Transverse colon (tissue), 4 donors: ENCODE results near the gene CDKN1B. TPM values are rescaled to one million over a fixed set of nuclear protein-coding genes. Genes with fewer than 3 reads are reported as not detected.

Experiments
- DNase-seq: peaks from one replicate; pipeline ENCODE4 v3.0.0-alpha.2; 2019
- H3K27ac ChIP-seq, 4 donors: fragments of 200-600 bp; sonication (generic); 2 replicates each; pipeline ENCODE4 v1.5.1; 2016 to 2018; ENCODE audit warnings: inconsistent platforms in 4 of 4
- H3K27me3 ChIP-seq: fragments of 200-600 bp; sonication (generic); 2 replicates; pipeline ENCODE4 v1.5.1; 2017; ENCODE audit warnings: inconsistent platforms
- H3K36me3 ChIP-seq, 4 donors: fragments of 200-600 bp; sonication (generic); 2 replicates each; pipeline ENCODE4 v1.5.1; 2017 to 2019; ENCODE audit warnings: inconsistent platforms in 4 of 4
- H3K4me1 ChIP-seq, 4 donors: fragments of 200-600 bp; sonication (generic); 2 replicates each; pipeline ENCODE4 v1.5.1; 2017 to 2020; ENCODE audit warnings: inconsistent platforms in 4 of 4
- H3K4me3 ChIP-seq, 4 donors: fragments of 200-600 bp; sonication (generic); 1 replicate in 1 of 4; 2 replicates in 3 of 4; pipeline versions ENCODE4 v1.5.1 to v1.6.1; 2017 to 2019; ENCODE audit warnings: inconsistent platforms in 4 of 4
- H3K9me3 ChIP-seq, 2 donors: fragments of 200-600 bp; sonication (generic); 2 replicates each; pipeline ENCODE4 v1.5.1; 2017 to 2019; ENCODE audit warnings: inconsistent platforms in 2 of 2
- CTCF ChIP-seq, 5 experiments: fragments of 200-600 bp in 3 of 5; fragments of 450-650 bp in 2 of 5; sonication (generic) in 3 of 5; IDR thresholded peaks; 1 replicate in 2 of 5; 2 replicates in 3 of 5; pipeline ENCODE4 v1.5.1; 2016 to 2017; ENCODE audit warnings: antibody characterized with exemption in 5 of 5, inconsistent platforms in 3 of 5, mild to moderate bottlenecking in 2 of 5, moderate library complexity in 1 of 5
- EP300 ChIP-seq: sonication (generic); formaldehyde crosslinking; IDR thresholded peaks from one replicate; pipeline ENCODE4 v1.6.1; 2017; ENCODE audit warnings: antibody characterized with exemption, low read depth
- POLR2A ChIP-seq: fragments of 450-650 bp; IDR thresholded peaks from one replicate; pipeline ENCODE4 v1.6.1; 2016; ENCODE audit warnings: antibody characterized with exemption, mild to moderate bottlenecking, moderate library complexity
- POLR2AphosphoS5 ChIP-seq, 3 donors: sonication (generic); formaldehyde crosslinking; IDR thresholded peaks; one replicate each; pipeline ENCODE4 v1.6.1; 2016; ENCODE audit warnings: antibody characterized with exemption in 3 of 3
- WGBS, 2 donors: methylation state at CpG; one replicate each; pipeline ENCODE4 v1.1.5; 2018; ENCODE audit warnings: low coverage in 1 of 2; 5-methylcytosine and 5-hydroxymethylcytosine counted together
- in situ Hi-C, 4 donors: fragments of 200-750 bp; cut with MboI; loops; one replicate each; pipeline versions ENCODE4 v1.15.0 to v1.15.1; 2017; ENCODE audit warnings: low sequenced_read_pairs in 3 of 4, low pct_ligation_motif_present in 1 of 4, low pct_unique_long_range_greater_than_20kb in 1 of 4
- intact Hi-C: fragments of 100-400 bp; cut with DNase I; formaldehyde crosslinking; loops from one replicate; pipeline ENCODE4 v1.15.1; 2023; ENCODE audit warnings: low total_unique reads
- small RNA-seq, 4 donors: library from RNA; depleted of rRNA; stranded (forward); fragments of <200 nt; gene quantifications; one replicate each; pipeline ENCODE3, GENCODE V24; 2016
- total RNA-seq, 4 donors: library from RNA; depleted of rRNA; stranded (reverse); fragments of >200 nt; gene quantifications; one replicate each; pipeline ENCODE4 v1.1.0, GENCODE V29; 2016

CDKN1B gene
- total RNA-seq, 4 donors from 2014 or later = 14.1 to 58.3 (median 54.1) TPM

GRCh38 chr12:12757121-12757520 is 40.0 kb downstream of the CDKN1B start:
- Histone ChIP-seq H3K4me3 (no peak overlapping the region), H3K36me3 (no peaks in the 10 kb centered on the region), H3K27ac (no peak overlapping the region), H3K9me3 (no peaks in the 10 kb centered on the region), H3K27me3 (no peaks in the 10 kb centered on the region), H3K4me1 (no peaks in the 10 kb centered on the region)
- 40 to 73% methylated on average over 1 to 2 of the region's 2 CpGs for WGBS, 2 donors
- TF ChIP-seq CTCF (IDR thresholded peaks at IDR 0.05) (no peak), EP300 (no peak), POLR2A (no peak), POLR2AphosphoS5 (IDR thresholded peaks at IDR 0.05) (no peak)
- DNase-seq = no peak
- intact Hi-C loops (no loop called here), in situ Hi-C loops (no loop called here)

GRCh38 chr12:12759234-12759915 is 42.2 kb downstream of the CDKN1B start:
- no peaks in the 10 kb centered on the region for H3K36me3 ChIP-seq
- no peak overlapping the region for H3K4me3 ChIP-seq
- H3K27me3 ChIP-seq = no peaks in the 10 kb centered on the region
- WGBS, 2 donors = 93 to 99% methylated on average over 7 of the region's 7 CpGs
- H3K4me1 ChIP-seq = no peaks in the 10 kb centered on the region
- intact Hi-C loops (no loop called here), in situ Hi-C loops (no loop called here)
- DNase-seq = no peak
- TF ChIP-seq CTCF (IDR thresholded peaks at IDR 0.05) (no peak), POLR2A (no peak), POLR2AphosphoS5 (IDR thresholded peaks at IDR 0.05) (no peak), EP300 (no peak)
- no peaks in the 10 kb centered on the region for H3K9me3 ChIP-seq
- H3K27ac ChIP-seq = no peak overlapping the region

GRCh38 chr12:12764824-12765223 is 47.7 kb downstream of the CDKN1B start:
- no peak for DNase-seq
- in situ Hi-C loops = no loop called here
- Histone ChIP-seq H3K27ac (no peak overlapping the region), H3K27me3 (no peaks in the 10 kb centered on the region), H3K4me3 (no peak overlapping the region), H3K36me3 (no peaks in the 10 kb centered on the region), H3K4me1 (no peaks in the 10 kb centered on the region), H3K9me3 (no peaks in the 10 kb centered on the region)
- TF ChIP-seq EP300 (no peak), CTCF (IDR thresholded peaks at IDR 0.05) (no peak), POLR2A (no peak)
- intact Hi-C loops = no loop called here

- Histone ChIP-seq H3K36me3 (no peaks in the 10 kb centered on the region), H3K27me3 (no peaks in the 10 kb centered on the region), H3K27ac (no peak overlapping the region), H3K9me3 (no peaks in the 10 kb centered on the region), H3K4me1 (no peaks in the 10 kb centered on the region), H3K4me3 (no peak overlapping the region)
- WGBS, 2 donors = 95 to 98% methylated on average over 6 of the region's 6 CpGs
- TF ChIP-seq POLR2AphosphoS5 (IDR thresholded peaks at IDR 0.05) = no peak
- TF ChIP-seq POLR2A = no peak
- no peak for TF ChIP-seq CTCF (IDR thresholded peaks at IDR 0.05)
- no peak for TF ChIP-seq EP300
- DNase-seq = no peak
- intact Hi-C loops = no loop called here
- in situ Hi-C loops = no loop called here
Observed at GRCh38 chr12:12770262-12770661, 53.1 kb downstream of the CDKN1B start.

Small RNA genes within 50 kb of the gene (small RNA-seq; reads per million reads assigned to genes)
- gene MIR613 = 0 reads per million in 4 donors

Other genes starting within 250 kb of the CDKN1B start
- gene DUSP16, start 154.5 kb upstream of the CDKN1B start, total RNA-seq = 10 to 100 TPM; 16.1 to 47.0 (median 40.0) TPM
- 10 to 100 TPM; 11.2 to 42.7 (median 26.4) TPM for gene CREBL2, start 105.5 kb upstream of the CDKN1B start, total RNA-seq
- not detected for gene GPR19, start 21.2 kb upstream of the CDKN1B start, total RNA-seq
- gene APOLD1, start 68.3 kb downstream of the CDKN1B start, total RNA-seq = 10 to 100 TPM in 2 of 4 donors, 1 to 10 TPM in 2; 3.0 to 11.3 (median 7.7) TPM
- gene DDX47, start 96.0 kb downstream of the CDKN1B start, total RNA-seq = 10 to 100 TPM; 22.1 to 47.8 (median 31.8) TPM
- gene GPRC5A, start 174.2 kb downstream of the CDKN1B start, total RNA-seq = 100 to 1,000 TPM in 3 of 4 donors, 1 to 10 TPM in 1; 7.0 to 166 (median 116) TPM
- gene GPRC5D, start 234.8 kb downstream of the CDKN1B start, total RNA-seq = under 1 TPM in 1 of 4 donors, not detected in 3; 0.48 TPM